ENCODE results near the gene UBR1. TPM values are rescaled to one million over a fixed set of nuclear protein-coding genes. Genes with fewer than 3 reads are reported as not detected.

Gene UBR1
- total and polyA plus RNA-seq, 2 donors (not counting 3 experiments of a cell fraction or from before 2014, with no cell fraction given): 5.3 to 26.9 TPM

DNA sequence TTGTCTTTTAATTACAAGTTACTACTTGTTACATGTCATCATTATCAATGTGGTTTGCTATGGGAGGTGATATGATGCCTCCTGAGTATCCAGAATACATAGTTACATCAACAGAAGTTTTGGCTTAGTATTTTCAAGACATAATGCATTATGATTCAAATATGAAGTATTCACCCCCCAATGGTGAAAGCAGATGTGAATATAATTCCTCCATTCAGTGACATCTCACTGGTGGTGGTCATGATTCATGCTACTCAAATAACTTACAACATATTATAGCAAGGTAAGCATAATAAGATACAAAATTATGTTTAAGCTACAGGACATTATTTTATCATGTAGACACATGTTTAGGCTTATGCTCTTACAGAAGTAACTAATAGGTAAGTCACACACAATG lies 150.3 kb downstream of the UBR1 start:
- ChIA-PET POLR2A (no interaction called here), CTCF (interaction anchor here (1.0 kb wide), 1 partner anchor 29 kb away, joined by 3 read pairs; no protein-coding TSS in a partner anchor)
- Histone ChIP-seq H3K27ac (ENCODE audit: insufficient read depth, low read depth, low read length) (no peak overlapping the region), H3K9me3 (replicated peaks; ENCODE audit: control insufficient read depth, insufficient read depth, low read length) (no peaks in the 10 kb centered on the region), H3K4me1 (ENCODE audit: control insufficient read depth, extremely low read depth, insufficient read depth, low read length) (peaks cover 4% of the 10 kb centered on the region), H3K4me3 (replicated peaks in 1 of 3; ENCODE audit: insufficient read depth in 1 of 3, low read depth in 1 of 3, low read length in 3 of 3) (no peak overlapping the region), H3K36me3 (ENCODE audit: control insufficient read depth in 2 of 2, extremely low read depth in 1 of 2, insufficient read depth in 2 of 2, low read length in 2 of 2) (peaks cover 20 to 22% of the 10 kb centered on the region in 2 experiments), H3K4me2 (ENCODE audit: insufficient read depth, low read length) (no peak overlapping the region), H3K79me2 (ENCODE audit: control insufficient read depth, insufficient read depth, low read length) (no peaks in the 10 kb centered on the region), H3K9ac (replicated peaks; ENCODE audit: extremely low read depth, insufficient read depth, low read length) (no peak overlapping the region), H2AFZ (ENCODE audit: low read depth, low read length) (no peak overlapping the region), H3K9me1 (replicated peaks; ENCODE audit: control insufficient read depth, extremely low read depth, insufficient read depth, low read length) (no peaks in the 10 kb centered on the region), H4K20me1 (replicated peaks; ENCODE audit: control insufficient read depth, extremely low read depth, insufficient read depth, low read length) (no peaks in the 10 kb centered on the region), H3K27me3 (ENCODE audit: control insufficient read depth in 2 of 2, insufficient read depth in 2 of 2, low read length in 2 of 2) (no peaks in the 10 kb centered on the region)
- intact Hi-C loops (cut with micrococcal nuclease): no loop called here
- TF ChIP-seq POLR2AphosphoS5 (IDR thresholded peaks at IDR 0.05; ENCODE audit: insufficient read depth, low read depth, low read length) (no peak), GATA2 (IDR thresholded peaks at IDR 0.05; ENCODE audit: insufficient read depth, insufficient read length, low read depth, low read length) (no peak), JUN (IDR thresholded peaks at IDR 0.05; ENCODE audit: borderline replicate concordance, insufficient read depth, insufficient read length, low read depth) (no peak), POLR2A (IDR thresholded peaks at IDR 0.05; ENCODE audit: low read depth, low read length) (no peak), FOS (IDR thresholded peaks at IDR 0.05; ENCODE audit: borderline replicate concordance, insufficient read depth, low read length) (no peak), MYC (IDR thresholded peaks at IDR 0.05; ENCODE audit: low read depth, low read length) (no peak), EZH2 (IDR thresholded peaks at IDR 0.05; ENCODE audit: borderline replicate concordance, low read depth, low read length, severe bottlenecking) (no peak)
- TF ChIP-seq, protein P1, sequence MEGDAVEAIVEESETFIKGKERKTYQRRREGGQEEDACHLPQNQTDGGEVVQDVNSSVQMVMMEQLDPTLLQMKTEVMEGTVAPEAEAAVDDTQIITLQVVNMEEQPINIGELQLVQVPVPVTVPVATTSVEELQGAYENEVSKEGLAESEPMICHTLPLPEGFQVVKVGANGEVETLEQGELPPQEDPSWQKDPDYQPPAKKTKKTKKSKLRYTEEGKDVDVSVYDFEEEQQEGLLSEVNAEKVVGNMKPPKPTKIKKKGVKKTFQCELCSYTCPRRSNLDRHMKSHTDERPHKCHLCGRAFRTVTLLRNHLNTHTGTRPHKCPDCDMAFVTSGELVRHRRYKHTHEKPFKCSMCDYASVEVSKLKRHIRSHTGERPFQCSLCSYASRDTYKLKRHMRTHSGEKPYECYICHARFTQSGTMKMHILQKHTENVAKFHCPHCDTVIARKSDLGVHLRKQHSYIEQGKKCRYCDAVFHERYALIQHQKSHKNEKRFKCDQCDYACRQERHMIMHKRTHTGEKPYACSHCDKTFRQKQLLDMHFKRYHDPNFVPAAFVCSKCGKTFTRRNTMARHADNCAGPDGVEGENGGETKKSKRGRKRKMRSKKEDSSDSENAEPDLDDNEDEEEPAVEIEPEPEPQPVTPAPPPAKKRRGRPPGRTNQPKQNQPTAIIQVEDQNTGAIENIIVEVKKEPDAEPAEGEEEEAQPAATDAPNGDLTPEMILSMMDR (IDR thresholded peaks at IDR 0.05; ENCODE audit: extremely low read depth in 1 of 2, insufficient read depth in 1 of 2, low read depth in 1 of 2, low read length in 2 of 2): no peak
- TF ChIP-seq, protein P2, sequence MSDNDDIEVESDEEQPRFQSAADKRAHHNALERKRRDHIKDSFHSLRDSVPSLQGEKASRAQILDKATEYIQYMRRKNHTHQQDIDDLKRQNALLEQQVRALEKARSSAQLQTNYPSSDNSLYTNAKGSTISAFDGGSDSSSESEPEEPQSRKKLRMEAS (IDR thresholded peaks at IDR 0.05; ENCODE audit: insufficient read depth, insufficient read length): no peak
- BruUV-seq (replicated peaks): no TSS peak
- FAIRE-seq (no peak), DNase-seq (ENCODE audit: low read depth, low spot score) (no peak)
- dilution Hi-C loops (cut with MboI; ENCODE audit: extremely low pct_ligation_motif_present, low sequenced_read_pairs): no loop called here
